ENCODE results near the gene ITPA. TPM values are rescaled to one million over a fixed set of nuclear protein-coding genes. Genes with fewer than 3 reads are reported as not detected.

Gene ITPA
- total and polyA plus RNA-seq, 2 of the 13 experiments (the other 11 are each of a cell fraction or from before 2014, with no cell fraction given), result 60.1 to 103 TPM

GRCh38 chr20:3203315-3204123 is 5.8 kb upstream of the ITPA start (continued):
- peak; percentile 86; the same call in 1 of the 2 replicates for TF ChIP-seq ZNF513 (CRISPR knock-in tag; conservative IDR thresholded peaks at IDR 0.05)
- peak; percentile 82 for TF ChIP-seq ZNF280B (CRISPR knock-in tag; IDR thresholded peaks at IDR 0.05; ENCODE audit: borderline replicate concordance)
- TF ChIP-seq ZXDC (CRISPR knock-in tag; IDR thresholded peaks at IDR 0.05), result no peak
- TF ChIP-seq ZNF430 (CRISPR knock-in tag; IDR thresholded peaks at IDR 0.05), result no peak
- TF ChIP-seq ZNF713 (CRISPR knock-in tag; IDR thresholded peaks at IDR 0.05), result 0 out of 2 replicates have a peak, but pooled peaks have one; percentile 80
- no peak; the same call in 1 of the 2 replicates for TF ChIP-seq ZNF674 (CRISPR knock-in tag; IDR thresholded peaks at IDR 0.05; ENCODE audit: low read depth)
- TF ChIP-seq ZNF792 (CRISPR knock-in tag; IDR thresholded peaks at IDR 0.05), result no peak; the same call in 1 of the 2 replicates
- peak; percentile 69 for TF ChIP-seq GABPB1 (CRISPR knock-in tag; IDR thresholded peaks at IDR 0.05)
- TF ChIP-seq ZZZ3 (CRISPR knock-in tag; IDR thresholded peaks at IDR 0.05; ENCODE audit: borderline replicate concordance), result no peak; the same call in 1 of the 2 replicates
- peak; percentile 15; the same call in 1 of the 2 replicates for TF ChIP-seq HIVEP1 (CRISPR knock-in tag; IDR thresholded peaks at IDR 0.05)
- TF ChIP-seq SKIL (CRISPR knock-in tag; IDR thresholded peaks at IDR 0.05; ENCODE audit: borderline replicate concordance), result 0 out of 2 replicates have a peak, but pooled peaks have one; percentile 14
- no peak for TF ChIP-seq ZBED4 (CRISPR knock-in tag; IDR thresholded peaks at IDR 0.05; ENCODE audit: borderline replicate concordance)

All from HepG2 (cell line).